GM18505 (cell line): Measurements from ENCODE around the gene BCAS4.

Experiments used
- ATAC-seq: cut with Tn5 transposase; IDR thresholded peaks from one replicate; pipeline ENCODE4 v1.9.1; 2021; ENCODE audit not compliant: unreplicated experiment
- POLR2A ChIP-seq: IDR thresholded peaks from 4 replicates; pipeline ENCODE4 v1.6.1; 2011; ENCODE audit warnings: borderline replicate concordance; ENCODE audit not compliant: insufficient read depth, insufficient read length; ENCODE audit errors: extremely low read depth

BCAS4 gene

DNA sequence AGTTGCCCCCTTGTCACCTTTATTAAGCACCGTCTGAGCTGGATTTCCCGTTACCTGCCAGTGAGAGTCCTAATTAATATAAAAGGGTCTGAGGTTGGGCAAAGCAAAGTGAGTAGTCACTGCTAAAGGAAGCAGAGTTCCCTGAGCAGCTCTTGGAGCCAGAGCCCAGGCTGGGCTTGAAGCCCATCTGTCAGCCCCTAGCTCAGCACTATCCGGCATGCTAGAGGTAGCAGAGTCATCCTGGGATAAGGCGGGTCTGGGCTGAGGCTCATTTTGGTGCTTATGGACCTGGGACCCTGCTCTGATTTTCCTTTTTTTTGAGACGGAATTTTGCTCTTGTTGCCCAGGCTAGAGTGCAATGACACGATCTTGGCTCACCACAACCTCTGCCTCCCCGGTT is 90.2 kb downstream of the BCAS4 start:
- no peak for ATAC-seq
- peak; percentile 15 for TF ChIP-seq POLR2A

DNA sequence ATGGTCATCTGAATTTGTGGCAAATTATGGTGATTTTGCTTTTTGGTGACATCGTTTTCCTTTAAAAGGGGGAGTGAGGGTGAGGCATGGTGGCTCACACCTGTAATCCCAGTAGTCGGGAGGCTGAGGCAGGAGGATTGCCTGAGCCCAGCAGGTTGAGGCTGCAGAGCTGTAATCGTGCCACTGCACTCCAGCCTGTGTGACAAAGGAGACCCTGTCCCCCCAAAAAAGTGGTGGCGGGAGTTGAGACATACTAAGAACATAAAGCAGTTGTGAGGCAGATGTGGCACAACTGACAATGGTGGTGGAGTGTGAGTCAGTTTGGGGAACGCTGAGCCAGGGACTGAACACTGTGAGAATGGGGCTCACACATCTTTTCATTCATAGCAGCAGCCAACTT is 90.9 kb downstream of the BCAS4 start:
- ATAC-seq: no peak

DNA sequence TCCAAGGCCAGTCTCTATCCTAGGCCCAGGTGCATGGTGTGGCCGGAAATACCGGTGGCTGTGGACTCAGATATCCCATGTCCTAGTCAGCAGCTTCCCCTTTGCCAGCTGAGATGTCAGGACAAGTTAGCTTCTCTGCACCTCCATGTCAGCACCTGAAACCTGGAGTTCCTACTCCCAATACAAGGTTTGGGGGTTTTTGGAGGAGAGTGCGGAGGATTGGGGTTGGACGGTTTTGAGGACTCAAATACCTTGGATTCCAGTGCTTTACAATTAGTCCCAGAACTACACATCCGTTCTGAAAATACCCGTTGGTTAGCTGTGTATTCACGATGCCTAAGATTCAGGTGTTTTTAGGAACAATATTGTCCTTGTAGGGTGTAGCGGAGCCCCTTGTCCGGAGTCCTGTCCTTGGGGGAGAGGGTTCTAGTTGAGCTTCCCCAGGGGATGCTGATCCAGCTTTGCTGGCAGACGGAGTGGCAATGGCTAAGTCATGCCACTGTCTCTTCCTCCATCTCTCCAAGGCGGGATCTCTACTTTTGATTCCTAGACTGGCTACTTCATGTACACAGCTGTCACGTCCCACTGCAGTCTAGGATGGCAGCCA is 91.4 kb downstream of the BCAS4 start:
- ATAC-seq: no peak

More for the DNA sequence above, 90.9 kb downstream of the BCAS4 start:
- TF ChIP-seq POLR2A: no peak

DNA sequence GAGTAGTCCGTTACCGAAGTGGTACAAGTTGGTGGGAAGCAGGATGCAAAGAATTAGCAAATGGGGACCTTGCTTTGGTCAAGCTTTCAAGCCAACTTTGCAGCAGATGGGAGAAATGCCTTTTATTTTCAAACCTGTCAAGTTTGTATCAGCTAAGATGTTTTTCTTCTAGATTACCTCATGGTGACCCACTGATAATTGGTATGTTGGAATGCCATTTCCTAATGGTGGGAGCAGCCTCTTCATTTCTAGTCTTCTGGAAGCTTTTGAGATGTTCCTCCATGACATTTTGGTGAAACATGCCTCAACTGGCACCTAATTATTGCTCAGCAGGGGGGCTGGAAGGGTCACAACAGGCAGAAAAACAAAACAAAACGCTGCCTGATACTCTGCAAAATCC is 92.7 kb downstream of the BCAS4 start:
- no peak for TF ChIP-seq POLR2A
- ATAC-seq: no peak

More for the DNA sequence above, 91.4 kb downstream of the BCAS4 start:
- no peak for TF ChIP-seq POLR2A

DNA sequence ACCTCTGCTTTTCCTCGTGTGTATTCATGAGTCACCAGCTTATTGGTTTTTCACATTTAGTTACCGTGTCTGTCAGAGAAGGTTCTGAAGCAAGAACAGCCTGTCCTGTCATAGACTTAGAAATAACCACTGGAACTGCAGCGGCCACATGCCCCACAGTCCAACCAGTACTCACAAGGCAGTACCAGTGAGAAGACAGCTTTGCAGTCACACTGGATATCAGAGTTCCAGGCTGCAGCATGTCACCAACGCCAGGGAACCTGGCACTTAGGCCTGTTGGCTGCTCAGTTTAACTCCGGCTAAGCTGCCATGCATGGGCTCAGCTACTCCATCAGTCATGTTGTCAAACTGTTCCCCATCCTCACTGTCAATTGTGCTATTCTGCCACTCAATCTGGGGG is 96.3 kb downstream of the BCAS4 start:
- no peak for TF ChIP-seq POLR2A
- ATAC-seq: no peak

DNA sequence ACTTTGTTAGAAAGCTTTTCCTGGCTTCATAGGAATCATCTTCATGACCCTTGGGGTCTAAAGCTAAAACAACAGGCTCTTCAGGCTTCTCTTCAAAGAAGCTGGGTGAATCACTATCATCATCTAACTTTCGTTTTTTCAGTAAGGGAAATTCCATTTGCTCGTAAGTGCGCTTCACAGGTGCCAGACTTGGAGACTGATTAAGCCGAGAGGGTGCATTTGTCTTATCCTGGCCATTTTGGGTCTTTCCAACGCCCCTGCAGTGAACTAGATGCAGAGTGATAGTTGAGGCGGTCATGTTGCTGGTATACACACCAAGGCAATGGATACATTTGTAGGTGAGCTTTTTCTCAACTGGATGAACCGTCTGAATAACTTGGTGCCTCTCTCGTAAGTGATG is 97.5 kb downstream of the BCAS4 start:
- no peak for TF ChIP-seq POLR2A
- no peak for ATAC-seq

DNA sequence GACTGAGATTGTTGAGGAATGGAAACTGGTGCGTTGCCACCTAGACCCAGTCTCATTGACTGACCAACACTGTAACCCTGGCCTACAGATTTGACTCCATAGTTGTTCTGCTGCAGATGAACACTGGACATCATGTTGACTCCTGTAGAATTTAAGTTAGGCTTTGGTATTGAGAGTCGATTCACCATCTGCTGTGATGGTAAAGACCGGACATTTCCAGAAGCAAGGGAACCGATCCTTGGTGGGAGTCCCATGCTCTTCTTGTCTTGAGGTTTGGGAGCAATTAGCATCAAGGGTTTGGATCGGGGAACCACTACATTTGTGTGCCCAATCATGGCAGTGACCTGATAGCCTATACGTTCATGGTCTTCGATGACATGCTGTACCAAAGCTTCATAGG is 98.8 kb downstream of the BCAS4 start:
- TF ChIP-seq POLR2A: no peak
- ATAC-seq: no peak

DNA sequence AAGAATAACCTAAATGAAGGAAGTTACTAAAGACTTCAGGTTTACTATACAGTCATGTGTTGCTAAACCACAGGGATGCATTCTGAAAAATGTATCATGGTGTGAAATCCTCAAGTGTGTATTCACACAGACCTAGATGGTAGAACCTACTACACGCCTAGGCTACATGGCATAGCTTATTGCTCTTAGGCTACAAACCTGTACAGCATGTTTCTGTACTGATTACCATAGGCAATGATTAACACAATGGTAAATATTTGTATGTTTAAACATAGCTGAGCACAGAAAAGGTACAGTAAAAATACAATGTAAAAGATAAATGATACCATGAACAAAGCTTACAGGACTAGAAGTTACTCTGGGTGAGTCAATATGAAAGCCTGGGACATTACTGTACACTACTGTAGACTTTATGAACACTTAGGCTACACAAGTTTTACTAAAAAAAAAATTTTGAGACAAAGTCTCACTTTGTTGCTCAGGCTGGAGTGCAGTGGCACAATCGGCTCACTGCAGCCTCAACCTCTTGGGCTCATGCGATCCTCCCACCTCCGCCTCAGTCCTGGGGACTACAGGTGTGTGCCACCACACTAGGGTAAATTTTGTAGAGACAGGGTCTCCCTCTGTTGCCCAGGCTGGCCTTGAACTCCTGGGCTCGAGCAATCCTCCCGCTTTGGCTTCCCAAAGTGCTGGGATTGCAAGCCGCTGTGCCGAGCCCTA is 100.4 kb downstream of the BCAS4 start:
- ATAC-seq: no peak
- TF ChIP-seq POLR2A: no peak

DNA sequence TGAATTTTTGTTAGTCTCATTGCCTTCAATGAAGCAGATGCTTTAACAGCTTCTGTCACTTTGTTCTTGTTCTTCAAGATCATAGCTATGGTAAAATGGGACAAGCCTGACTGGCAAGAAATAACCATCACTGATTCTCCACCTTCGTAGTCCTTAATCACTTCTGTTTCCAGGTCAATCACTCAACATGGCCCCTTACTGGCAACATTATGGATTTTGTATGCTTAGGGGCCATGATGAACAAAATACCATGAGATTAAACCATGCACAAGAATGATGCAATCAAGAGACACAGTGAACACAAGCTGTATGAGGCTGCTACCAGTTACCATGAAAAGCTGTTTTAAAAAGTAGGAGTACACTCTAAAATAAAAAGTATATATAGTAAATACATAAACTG is 103.6 kb downstream of the BCAS4 start:
- no peak for TF ChIP-seq POLR2A
- no peak for ATAC-seq

DNA sequence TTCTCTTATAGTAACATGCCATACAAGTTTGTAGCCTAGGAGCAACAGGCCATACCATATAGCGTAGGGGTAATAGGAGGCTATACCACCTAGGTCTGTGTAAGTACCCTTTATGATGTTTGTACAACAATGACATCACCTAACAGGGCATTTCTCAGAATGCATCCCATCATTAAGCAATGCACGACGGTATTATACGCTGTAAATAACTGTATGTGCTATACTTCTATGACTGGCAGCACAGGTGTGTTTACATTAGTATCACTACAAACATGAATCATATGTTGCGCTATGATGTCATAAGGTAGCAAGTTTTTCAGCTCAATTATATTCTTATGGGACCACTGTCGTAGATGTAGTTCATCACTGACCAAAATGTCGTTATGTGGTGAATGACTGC is 105.4 kb downstream of the BCAS4 start:
- TF ChIP-seq POLR2A: no peak
- ATAC-seq: no peak

DNA sequence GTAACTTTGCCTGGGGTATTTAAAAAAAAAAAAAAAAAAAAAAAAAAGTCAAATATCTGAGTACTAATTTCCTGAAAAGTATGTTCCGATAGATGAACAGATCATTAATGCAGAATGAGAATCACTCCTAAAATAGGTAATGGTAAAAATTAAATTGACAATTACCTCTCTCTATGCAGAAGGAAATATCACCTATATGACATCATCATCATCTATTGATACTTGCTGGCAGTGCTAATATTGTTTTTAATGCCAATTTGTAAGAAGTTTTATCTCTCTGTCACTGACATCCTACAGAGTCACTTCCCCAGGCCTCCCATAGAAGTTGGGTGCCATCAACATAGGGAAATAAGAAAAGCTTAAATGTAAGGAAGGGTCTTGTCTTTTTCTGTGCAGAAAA is 106.4 kb downstream of the BCAS4 start:
- TF ChIP-seq POLR2A: no peak
- no peak for ATAC-seq

DNA sequence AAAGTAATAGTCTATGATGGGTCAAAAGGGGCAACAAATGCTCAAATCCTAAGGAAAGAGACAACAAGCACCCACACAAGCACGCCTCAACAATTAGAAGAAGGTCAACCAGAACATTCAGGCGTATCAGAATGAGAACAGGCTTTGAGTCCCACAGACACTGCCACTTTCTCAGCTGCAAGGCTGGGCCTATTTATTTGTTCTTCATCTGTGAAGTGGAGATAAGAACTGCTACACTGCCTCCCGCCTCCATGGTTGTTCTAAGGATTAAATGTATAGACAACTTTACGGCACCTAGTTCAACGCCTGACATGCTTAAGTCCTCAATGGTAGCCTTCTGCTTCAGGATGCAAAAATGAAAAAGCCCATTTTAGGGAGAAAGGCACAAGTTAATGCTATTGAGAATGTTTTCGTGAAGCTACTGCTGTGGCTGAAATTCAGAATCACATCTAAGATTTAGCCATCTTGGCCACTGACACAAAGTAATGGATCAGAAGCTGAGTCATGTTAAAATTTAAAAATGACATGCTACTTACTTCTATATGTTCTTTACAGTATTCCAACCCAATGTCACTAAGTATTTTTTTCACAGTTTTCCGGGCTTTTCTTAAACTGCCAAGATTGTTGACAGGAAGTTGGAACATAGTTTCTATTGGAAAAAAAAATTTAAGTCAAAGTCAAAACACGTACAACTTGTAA is 108.6 kb downstream of the BCAS4 start:
- no peak for ATAC-seq
- TF ChIP-seq POLR2A: no peak

DNA sequence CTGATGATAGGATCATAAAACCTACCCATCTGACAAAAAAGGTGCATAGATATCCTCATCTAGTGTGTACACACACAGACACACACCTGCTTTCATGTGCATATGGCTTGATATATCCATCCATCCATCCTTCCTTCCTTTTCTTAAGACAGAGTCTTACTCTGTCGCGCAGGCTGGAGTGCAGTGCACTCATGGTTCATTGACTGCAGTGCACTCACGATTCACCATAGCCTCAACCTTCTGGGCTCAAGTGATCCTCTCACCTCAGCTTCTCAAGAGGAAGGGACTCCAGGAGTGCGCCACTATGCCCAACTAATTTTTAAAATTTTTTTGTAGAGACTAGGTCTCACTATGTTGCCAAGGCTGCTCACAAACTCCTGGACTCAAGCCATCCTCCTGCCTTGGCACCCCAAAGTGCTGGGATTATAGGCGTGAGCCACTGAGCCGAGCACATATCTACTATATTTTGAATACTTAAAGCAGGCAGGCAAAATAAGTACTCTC is 109.3 kb downstream of the BCAS4 start:
- ATAC-seq: no peak
- no peak for TF ChIP-seq POLR2A

DNA sequence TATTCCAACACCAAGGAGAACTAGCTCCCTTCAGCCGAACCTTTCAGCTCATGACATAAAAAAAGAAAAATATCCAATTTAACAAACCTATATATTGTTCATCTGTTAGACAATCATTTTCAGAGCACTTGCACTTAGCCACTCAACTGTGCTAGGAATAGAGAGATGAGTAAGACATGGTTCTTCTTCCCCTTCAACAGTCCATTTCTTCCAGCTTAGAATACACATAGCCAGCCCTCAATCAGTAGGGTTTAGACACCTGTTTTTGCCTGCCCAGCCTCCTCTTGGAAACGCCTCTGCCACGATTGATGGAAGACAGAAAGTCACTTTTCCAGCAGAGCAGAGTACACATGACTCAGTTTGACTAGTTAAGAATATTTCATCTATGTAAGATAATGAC is 114.6 kb downstream of the BCAS4 start:
- ATAC-seq: no peak
- no peak for TF ChIP-seq POLR2A

DNA sequence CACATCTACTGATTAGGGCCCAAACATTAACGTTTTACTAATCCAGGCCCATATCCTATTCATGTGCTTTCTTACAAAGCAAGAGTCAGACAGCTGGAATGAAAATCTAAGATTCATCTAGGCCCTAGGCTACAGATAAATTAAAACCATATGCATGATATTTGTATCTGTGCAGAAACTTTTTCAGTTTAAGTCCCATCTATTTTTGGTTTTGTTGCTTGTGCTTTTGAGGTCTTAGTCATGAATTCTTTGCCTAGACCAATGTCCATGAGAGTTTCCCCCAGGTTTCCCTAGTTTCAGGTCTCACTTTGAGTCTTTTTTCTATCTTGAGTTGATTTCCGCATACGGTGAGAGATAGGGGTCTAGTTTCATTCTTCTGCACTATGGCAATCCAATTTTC is 116.2 kb downstream of the BCAS4 start:
- no peak for ATAC-seq
- TF ChIP-seq POLR2A: no peak

DNA sequence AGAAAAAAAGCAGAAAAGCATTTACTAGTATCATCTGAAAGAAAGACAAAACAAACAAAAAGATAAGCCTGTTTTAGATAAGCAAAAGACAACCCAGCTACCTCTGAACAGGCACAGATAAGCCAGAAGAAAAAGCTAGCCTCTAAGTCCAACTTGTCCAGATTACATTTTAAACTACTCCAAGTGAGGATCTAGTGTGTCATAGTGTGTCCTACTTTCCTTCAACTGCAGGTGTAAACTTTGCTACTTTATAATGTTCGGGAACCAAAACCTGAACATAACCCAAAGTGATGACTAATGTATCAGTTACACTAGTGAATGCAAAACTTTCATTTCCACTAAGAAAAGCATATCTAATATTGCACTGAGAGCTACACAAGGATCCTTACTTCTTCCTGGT is 116.9 kb downstream of the BCAS4 start:
- ATAC-seq: no peak
- TF ChIP-seq POLR2A: no peak
